Parathyroid adenoma (tissue), 2 donors: ENCODE measurements around the gene KIF25.

Source experiments
- H2AFZ ChIP-seq: fragments of 300-600 bp; sonication (generic); one replicate; pipeline ENCODE4 v1.7.0; 2017; ENCODE audit warnings: antibody characterized with exemption, mild to moderate bottlenecking
- H3K27ac ChIP-seq: fragments of 300-600 bp; sonication (generic); one replicate; pipeline ENCODE4 v1.7.0; 2017
- H3K27me3 ChIP-seq: fragments of 300-600 bp; sonication (generic); one replicate; pipeline ENCODE4 v1.7.0; 2017; ENCODE audit warnings: low read length; ENCODE audit not compliant: control insufficient read depth, insufficient read depth
- H3K36me3 ChIP-seq: fragments of 300-600 bp; sonication (generic); one replicate; pipeline ENCODE4 v1.7.0; 2017; ENCODE audit warnings: low read length; ENCODE audit not compliant: control insufficient read depth, insufficient read depth
- H3K4me1 ChIP-seq: fragments of 300-600 bp; sonication (generic); one replicate; pipeline ENCODE4 v1.7.0; 2017; ENCODE audit warnings: control low read depth
- H3K4me2 ChIP-seq: fragments of 300-600 bp; sonication (generic); one replicate; pipeline ENCODE4 v1.7.0; 2017; ENCODE audit warnings: low read length
- H3K4me3 ChIP-seq: fragments of 300-600 bp; sonication (generic); one replicate; pipeline ENCODE4 v1.7.0; 2017; ENCODE audit warnings: low read depth, low read length
- H3K79me2 ChIP-seq: fragments of 300-600 bp; sonication (generic); one replicate; pipeline ENCODE4 v1.7.0; 2017; ENCODE audit warnings: control low read depth
- H3K9ac ChIP-seq: fragments of 300-600 bp; sonication (generic); one replicate; pipeline ENCODE4 v1.7.0; 2017; ENCODE audit warnings: mild to moderate bottlenecking
- H3K9me3 ChIP-seq: fragments of 300-600 bp; sonication (generic); one replicate; pipeline ENCODE4 v1.7.0; 2017; ENCODE audit warnings: low read length; ENCODE audit not compliant: control insufficient read depth
- CTCF ChIP-seq: fragments of 300-600 bp; sonication (generic); IDR thresholded peaks from one replicate; pipeline ENCODE4 v1.7.0; 2017; ENCODE audit warnings: antibody characterized with exemption, mild to moderate bottlenecking
- donor health status: primary hyperparathyroidism.

Gene KIF25

DNA sequence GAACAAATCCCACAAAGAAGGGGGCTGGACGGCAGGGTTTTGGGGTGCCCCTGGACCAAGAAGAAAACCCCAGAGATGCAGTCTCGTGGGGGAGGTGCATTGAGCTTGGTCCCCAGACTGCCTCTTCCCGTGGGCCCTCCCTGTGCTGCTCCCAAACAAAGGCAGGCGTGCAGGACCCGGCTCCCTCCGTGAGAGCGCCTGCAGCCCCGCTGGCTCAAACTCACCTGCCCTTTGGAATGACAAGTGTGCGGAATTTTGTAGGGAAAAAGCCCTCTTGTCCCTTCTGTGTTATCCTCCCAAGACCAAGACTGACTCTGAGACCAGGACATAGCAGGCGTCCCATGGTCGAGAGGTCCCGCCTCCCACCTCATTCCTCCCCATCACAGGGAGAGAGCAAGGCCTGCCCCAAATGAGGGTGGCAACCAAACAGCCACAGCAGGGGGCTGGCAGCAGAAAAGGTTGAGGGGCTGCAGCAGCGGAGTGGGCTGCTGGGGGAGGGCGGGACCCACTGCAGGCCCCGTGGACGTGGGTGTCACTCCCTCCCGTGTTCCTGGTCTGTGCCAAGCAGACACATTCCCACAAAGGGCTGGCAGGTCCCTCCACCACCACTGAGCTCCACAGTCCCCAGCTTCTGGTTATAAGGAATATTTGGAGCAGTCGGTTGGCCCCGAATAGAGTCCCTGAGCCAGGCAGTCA lies 87.1 kb downstream of the KIF25 start:
- H3K27me3 ChIP-seq, result no peaks in the 10 kb centered on the region
- no peaks in the 10 kb centered on the region for H3K36me3 ChIP-seq
- H3K79me2 ChIP-seq, result no peaks in the 10 kb centered on the region
- H3K4me3 ChIP-seq, result no peak overlapping the region
- H2AFZ ChIP-seq, result no peak overlapping the region
- H3K4me2 ChIP-seq, result no peak overlapping the region
- H3K9me3 ChIP-seq, result no peaks in the 10 kb centered on the region
- no peaks in the 10 kb centered on the region for H3K4me1 ChIP-seq
- TF ChIP-seq CTCF, result no peak
- no peak overlapping the region for H3K9ac ChIP-seq
- no peak overlapping the region for H3K27ac ChIP-seq

DNA sequence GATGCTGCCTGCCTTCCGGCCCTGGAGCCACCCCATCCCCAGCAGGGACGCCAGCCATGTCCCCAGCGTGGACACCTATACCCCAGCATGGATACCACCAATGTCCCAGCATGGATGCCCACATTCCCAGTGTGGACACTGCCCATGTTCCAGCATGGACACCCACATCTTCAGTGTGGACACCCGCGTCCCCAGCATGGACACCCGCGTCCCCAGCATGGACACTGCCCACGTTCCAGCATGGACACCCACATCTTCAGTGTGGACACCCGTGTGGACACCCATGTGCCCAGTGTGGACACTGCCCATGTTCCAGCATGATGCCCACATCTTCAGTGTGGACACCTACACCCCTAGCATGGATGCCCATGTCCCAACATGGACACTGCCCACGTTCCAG lies 88.6 kb downstream of the KIF25 start:
- H3K27ac ChIP-seq, result no peak overlapping the region
- TF ChIP-seq CTCF, result no peak
- H3K9me3 ChIP-seq, result no peaks in the 10 kb centered on the region
- H3K4me2 ChIP-seq, result no peak overlapping the region
- no peak overlapping the region for H3K4me3 ChIP-seq
- no peak overlapping the region for H2AFZ ChIP-seq
- H3K9ac ChIP-seq, result no peak overlapping the region
- no peaks in the 10 kb centered on the region for H3K79me2 ChIP-seq
- H3K4me1 ChIP-seq, result no peaks in the 10 kb centered on the region
- H3K27me3 ChIP-seq, result no peaks in the 10 kb centered on the region
- H3K36me3 ChIP-seq, result no peaks in the 10 kb centered on the region

GRCh38 chr6:168086616-168087015 lies 89.1 kb downstream of the KIF25 start:
- no peak overlapping the region for H2AFZ ChIP-seq
- H3K79me2 ChIP-seq, result no peaks in the 10 kb centered on the region
- no peak overlapping the region for H3K4me2 ChIP-seq
- no peak overlapping the region for H3K4me3 ChIP-seq
- H3K9me3 ChIP-seq, result no peaks in the 10 kb centered on the region
- H3K27me3 ChIP-seq, result no peaks in the 10 kb centered on the region
- no peak overlapping the region for H3K27ac ChIP-seq
- no peak overlapping the region for H3K9ac ChIP-seq
- no peak for TF ChIP-seq CTCF
- H3K36me3 ChIP-seq, result no peaks in the 10 kb centered on the region
- H3K4me1 ChIP-seq, result no peaks in the 10 kb centered on the region

DNA sequence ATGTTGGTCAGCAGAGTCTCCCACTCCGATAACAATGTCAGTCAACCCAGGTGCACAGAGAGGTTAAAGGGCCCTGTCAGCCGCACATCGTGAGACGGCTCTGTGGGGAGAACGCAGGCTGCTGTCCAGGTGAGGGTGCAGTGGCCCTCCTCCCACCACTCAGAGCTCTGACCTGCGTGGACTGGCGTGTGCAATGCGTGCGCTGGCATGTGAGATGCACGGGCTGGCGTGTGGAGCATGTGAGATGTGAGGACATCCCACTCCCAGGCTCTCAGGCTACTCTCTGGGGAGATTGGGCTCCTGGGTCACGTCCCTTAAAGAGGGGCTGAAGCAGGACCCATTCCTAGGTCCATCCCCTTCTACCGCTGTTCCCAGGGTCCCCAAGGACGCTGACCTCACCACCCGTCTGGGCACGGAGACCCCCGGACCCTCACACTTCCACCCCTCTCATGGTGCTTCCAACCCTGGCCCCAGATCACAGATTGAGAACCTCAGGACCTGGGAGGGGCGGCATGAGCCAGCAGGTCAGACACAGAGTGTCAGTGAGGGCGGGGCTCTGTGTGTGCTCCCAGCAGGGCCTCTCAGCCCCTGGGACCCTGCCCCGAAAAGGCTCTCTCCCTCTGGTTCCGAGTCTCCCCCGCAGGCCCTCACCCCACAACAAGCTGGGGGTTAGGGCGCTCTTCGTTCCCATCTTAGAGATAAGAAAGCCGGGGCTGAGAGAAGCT lies 90.1 kb downstream of the KIF25 start:
- H3K9me3 ChIP-seq, result no peaks in the 10 kb centered on the region
- no peak for TF ChIP-seq CTCF
- H3K4me1 ChIP-seq, result no peaks in the 10 kb centered on the region
- no peaks in the 10 kb centered on the region for H3K27me3 ChIP-seq
- H3K4me3 ChIP-seq, result no peak overlapping the region
- no peak overlapping the region for H3K9ac ChIP-seq
- no peak overlapping the region for H3K4me2 ChIP-seq
- H3K79me2 ChIP-seq, result no peaks in the 10 kb centered on the region
- no peak overlapping the region for H3K27ac ChIP-seq
- H2AFZ ChIP-seq, result no peak overlapping the region
- H3K36me3 ChIP-seq, result no peaks in the 10 kb centered on the region
